DND-41 (cell line): ENCODE data around the gene FHOD3.

Experiments used
- CTCF ChIP-seq: IDR thresholded peaks from 2 replicates; pipeline ENCODE4 v1.5.1; 2012; ENCODE audit warnings: borderline replicate concordance, low read length, moderate library complexity, mild to moderate bottlenecking; ENCODE audit not compliant: poor library complexity, severe bottlenecking; ENCODE audit errors: extremely low read depth
- EZH2 ChIP-seq: IDR thresholded peaks from 3 replicates; pipeline ENCODE4 v1.6.1; 2012; ENCODE audit warnings: borderline replicate concordance, low read depth, mild to moderate bottlenecking, moderate library complexity, low read length, inconsistent platforms; ENCODE audit not compliant: severe bottlenecking

GRCh38 chr18:36386150-36386920 lies 88.8 kb downstream of the FHOD3 start:
- no peak for TF ChIP-seq CTCF
- TF ChIP-seq EZH2 = no peak
